ENCODE data around the gene CDK6.

GRCh38 chr7:92722541-92722940 is 113.8 kb downstream of the CDK6 start:
- no peak for TF ChIP-seq POLR2A (IDR thresholded peaks at IDR 0.05)
- TF ChIP-seq CTCF (IDR thresholded peaks at IDR 0.05) = no peak
- TF ChIP-seq EP300 (IDR thresholded peaks at IDR 0.05; ENCODE audit: low read depth) = no peak

Data from transverse colon (tissue), 3 donors.